Panc1 (cell line): ENCODE data around the gene KCNC1.

ENCODE experiments used
- CTCF ChIP-seq: fragments of 450-650 bp; IDR thresholded peaks from 2 replicates; pipeline ENCODE4 v1.5.1; 2017; ENCODE audit warnings: mild to moderate bottlenecking
- REST ChIP-seq, 2 experiments: IDR thresholded peaks; 2 replicates each; pipeline ENCODE4 v1.6.1; 2011 to 2012; ENCODE audit warnings: low read depth in 2 of 2, control low read depth in 1 of 2, low read length in 1 of 2, mild to moderate bottlenecking in 1 of 2, moderate library complexity in 1 of 2; ENCODE audit not compliant: insufficient read depth in 1 of 2

- TF ChIP-seq CTCF = no peak
- TF ChIP-seq REST (IDR thresholded peaks at IDR 0.05; ENCODE audit: insufficient read depth in 1 of 2, low read depth in 2 of 2, low read length in 1 of 2) = no peak
Measured at GRCh38 chr11:17718015-17718414, 16.6 kb upstream of the KCNC1 start.
